Choroid plexus epithelial cell (primary cell): ENCODE data around the gene ECSCR.

Experiments
- DNase-seq: peaks from one replicate; pipeline ENCODE4 v3.0.0-alpha.2; 2010; ENCODE audit warnings: low read depth
- H3K4me3 ChIP-seq: 2 replicates; pipeline ENCODE4 v1.5.1; 2011; ENCODE audit warnings: low read depth, mild to moderate bottlenecking, control low read depth, low read length, moderate library complexity
- TF ChIP-seq, protein P1 (sequence below): conservative IDR thresholded peaks from 2 replicates; pipeline ENCODE4 v1.5.1; 2011; ENCODE audit warnings: low read depth, mild to moderate bottlenecking, control low read depth, inconsistent platforms, low read length, moderate library complexity

The ECSCR gene

GRCh38 chr5:139468421-139468931, 5.9 kb upstream of the ECSCR start:
- no peak for DNase-seq
- TF ChIP-seq, protein P1, sequence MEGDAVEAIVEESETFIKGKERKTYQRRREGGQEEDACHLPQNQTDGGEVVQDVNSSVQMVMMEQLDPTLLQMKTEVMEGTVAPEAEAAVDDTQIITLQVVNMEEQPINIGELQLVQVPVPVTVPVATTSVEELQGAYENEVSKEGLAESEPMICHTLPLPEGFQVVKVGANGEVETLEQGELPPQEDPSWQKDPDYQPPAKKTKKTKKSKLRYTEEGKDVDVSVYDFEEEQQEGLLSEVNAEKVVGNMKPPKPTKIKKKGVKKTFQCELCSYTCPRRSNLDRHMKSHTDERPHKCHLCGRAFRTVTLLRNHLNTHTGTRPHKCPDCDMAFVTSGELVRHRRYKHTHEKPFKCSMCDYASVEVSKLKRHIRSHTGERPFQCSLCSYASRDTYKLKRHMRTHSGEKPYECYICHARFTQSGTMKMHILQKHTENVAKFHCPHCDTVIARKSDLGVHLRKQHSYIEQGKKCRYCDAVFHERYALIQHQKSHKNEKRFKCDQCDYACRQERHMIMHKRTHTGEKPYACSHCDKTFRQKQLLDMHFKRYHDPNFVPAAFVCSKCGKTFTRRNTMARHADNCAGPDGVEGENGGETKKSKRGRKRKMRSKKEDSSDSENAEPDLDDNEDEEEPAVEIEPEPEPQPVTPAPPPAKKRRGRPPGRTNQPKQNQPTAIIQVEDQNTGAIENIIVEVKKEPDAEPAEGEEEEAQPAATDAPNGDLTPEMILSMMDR = peak; percentile 20
- H3K4me3 ChIP-seq = no peak overlapping the region

- DNase-seq = peak; percentile 50
- no peak overlapping the region for H3K4me3 ChIP-seq
- TF ChIP-seq, protein P1 = no peak
These were observed 845 bp downstream of the ECSCR start for GRCh38 chr5:139461698-139462097.

DNA sequence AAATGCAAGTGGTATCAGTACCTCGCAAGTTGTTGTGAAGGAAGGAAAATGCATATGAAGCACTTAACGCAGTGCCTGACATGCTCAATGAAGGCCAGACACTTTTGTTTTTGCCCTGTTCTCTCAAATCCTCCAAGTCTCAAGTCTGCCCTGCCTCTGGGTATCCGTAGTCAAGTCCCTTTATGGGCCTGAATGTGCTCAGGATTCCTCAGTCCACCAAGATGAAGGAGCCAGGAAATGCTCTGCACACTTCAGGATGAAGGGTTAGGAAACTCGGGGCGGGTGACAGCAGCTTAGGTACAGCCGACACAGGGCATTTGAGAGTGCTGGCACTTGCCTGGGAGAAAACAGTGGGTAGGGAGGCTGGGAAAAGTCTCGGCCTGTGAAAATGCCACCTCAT, 1.4 kb downstream of the ECSCR start:
- no peak for DNase-seq
- TF ChIP-seq, protein P1 = no peak
- H3K4me3 ChIP-seq = no peak overlapping the region

DNA sequence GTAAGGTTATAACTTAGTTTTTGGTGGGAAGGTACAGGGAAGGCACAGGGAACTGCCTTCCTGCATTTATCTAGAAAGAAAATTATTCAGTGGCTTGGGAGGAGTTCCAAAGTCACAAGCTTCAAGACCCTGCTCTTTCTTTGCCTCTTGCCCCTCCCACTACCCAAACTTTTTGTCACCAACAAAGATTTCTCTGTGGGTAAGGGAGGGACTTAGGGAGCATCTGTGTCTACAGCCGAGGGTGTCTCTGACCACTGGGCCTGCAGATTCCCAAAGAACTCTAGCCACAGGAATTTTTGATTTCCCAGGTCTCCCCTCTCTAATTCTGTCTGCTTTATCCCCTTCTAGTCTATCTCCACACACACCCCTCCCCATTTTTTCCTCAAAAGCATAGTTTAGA, 2.1 kb downstream of the ECSCR start:
- H3K4me3 ChIP-seq = no peak overlapping the region
- TF ChIP-seq, protein P1 = no peak
- DNase-seq = no peak

- TF ChIP-seq, protein P1 = no peak
- DNase-seq = peak; percentile 75
- no peak overlapping the region for H3K4me3 ChIP-seq
These were observed 3.0 kb downstream of the ECSCR start for GRCh38 chr5:139459451-139459934.

- TF ChIP-seq, protein P1 = no peak
- DNase-seq = peak; percentile 70
- H3K4me3 ChIP-seq = no peak overlapping the region
These were observed 3.7 kb downstream of the ECSCR start for GRCh38 chr5:139458580-139459407.
